GM19463 (cell line): ENCODE results near the gene PRKAG3.
"Not testable (repeated sequence)": the region's sequence is repeated elsewhere in the genome, so short reads cannot be mapped to it uniquely, and the experiment has no call there.

ENCODE experiments used
- ATAC-seq: cut with Tn5 transposase; IDR thresholded peaks from one replicate; pipeline ENCODE4 v1.9.1; 2021; ENCODE audit warnings: mild to moderate bottlenecking, moderate library complexity; ENCODE audit not compliant: unreplicated experiment

Gene PRKAG3

DNA sequence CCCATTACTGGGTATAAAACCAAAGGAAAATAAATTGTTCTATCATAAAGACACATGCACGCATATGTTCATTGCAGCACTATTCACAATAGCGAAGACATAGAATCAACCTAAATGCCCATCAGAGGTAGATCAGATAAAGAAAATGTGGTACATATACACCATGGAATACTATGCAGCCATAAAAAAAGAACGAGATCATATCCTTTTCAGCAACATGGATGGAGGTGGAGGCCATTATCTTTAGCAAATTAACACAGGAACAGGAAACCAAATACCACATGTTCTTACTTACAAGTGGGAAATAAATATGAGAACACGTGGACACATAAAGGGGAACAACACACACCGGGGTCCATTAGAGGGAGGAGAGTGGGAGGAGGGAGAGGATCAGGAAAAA is 12.7 kb upstream of the PRKAG3 start:
- ATAC-seq: not testable (repeated sequence)

DNA sequence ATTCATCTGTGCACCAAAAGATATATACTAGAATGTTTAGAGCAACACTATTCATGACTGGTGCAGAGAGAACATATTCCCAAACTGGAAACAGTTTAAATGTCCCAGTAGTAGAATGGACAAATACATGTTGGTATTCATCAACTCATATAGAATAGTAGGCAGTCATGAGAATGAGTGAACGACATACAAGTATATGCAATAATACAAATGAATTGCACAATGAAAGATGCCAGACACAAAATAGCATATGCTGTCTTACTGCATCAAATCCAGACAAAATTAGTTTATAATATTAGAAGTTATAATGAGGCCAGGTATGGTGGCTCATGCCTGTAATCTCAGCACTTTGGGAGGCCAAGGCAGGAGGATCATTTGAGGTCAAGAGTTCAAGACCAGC is 8.3 kb upstream of the PRKAG3 start:
- ATAC-seq: no peak

DNA sequence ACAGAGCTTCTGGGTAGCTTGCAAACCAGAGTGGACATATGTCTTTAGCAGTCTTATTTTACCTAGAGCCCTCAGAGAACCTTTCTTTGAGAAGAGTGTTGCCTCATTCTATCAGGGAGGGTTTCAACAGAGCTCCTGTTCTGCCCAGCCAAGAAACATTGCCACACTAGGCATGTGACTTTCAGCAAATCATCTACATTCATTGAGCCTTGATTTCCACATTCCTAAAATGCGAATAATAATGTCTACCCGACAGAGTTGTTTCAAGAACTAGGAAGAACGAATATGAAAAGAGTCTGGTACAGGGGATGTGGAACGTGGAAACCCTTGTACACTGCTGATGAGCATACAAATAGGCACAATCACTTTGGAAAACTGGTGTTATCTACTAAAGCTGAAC is 7.8 kb upstream of the PRKAG3 start:
- no peak for ATAC-seq

DNA sequence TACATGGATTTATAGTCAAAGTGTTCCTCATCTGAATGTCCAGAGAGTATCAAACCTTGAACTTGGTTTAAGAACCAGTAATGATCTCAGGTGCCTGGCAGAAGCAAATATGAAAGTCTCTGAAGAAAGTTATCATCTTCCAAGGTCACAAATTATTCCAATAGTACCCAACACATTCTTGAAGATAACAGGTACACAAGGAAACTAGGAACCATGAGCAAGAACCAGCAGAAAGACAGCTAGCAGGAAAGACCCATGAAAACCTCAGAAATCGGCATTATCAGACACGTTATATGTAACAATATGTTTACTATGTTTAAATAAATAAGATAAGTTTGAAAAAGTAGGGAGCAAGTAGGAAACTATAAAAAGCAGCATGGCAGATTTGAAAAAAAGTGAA is 5.9 kb upstream of the PRKAG3 start:
- ATAC-seq: no peak

- ATAC-seq: no peak
Measured at GRCh38 chr2:218834685-218835084, 3.1 kb upstream of the PRKAG3 start.

GRCh38 chr2:218833023-218833609 is 1.5 kb upstream of the PRKAG3 start:
- no peak for ATAC-seq

GRCh38 chr2:218832520-218832919 is 917 bp upstream of the PRKAG3 start:
- no peak for ATAC-seq

DNA sequence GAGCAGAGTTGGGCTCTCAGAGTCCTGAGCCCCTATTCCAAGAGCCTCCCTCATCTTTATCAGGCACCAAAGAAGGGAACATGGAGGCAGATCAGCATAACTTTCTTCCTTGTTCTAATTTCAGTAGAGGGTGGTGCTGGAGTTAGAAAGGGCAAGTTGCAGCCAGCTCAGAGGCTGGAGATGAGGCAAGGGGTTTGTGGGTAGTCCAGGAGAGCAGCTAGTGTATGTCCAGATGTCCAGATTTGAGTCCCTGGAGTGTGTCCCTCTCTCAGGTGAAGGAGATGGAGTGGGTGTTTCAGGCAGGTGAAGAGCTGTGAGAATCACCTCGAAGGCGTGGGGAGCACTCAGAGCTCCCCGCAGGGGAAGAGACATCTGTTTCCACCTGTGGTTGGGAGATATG is 478 bp upstream of the PRKAG3 start:
- ATAC-seq: no peak

DNA sequence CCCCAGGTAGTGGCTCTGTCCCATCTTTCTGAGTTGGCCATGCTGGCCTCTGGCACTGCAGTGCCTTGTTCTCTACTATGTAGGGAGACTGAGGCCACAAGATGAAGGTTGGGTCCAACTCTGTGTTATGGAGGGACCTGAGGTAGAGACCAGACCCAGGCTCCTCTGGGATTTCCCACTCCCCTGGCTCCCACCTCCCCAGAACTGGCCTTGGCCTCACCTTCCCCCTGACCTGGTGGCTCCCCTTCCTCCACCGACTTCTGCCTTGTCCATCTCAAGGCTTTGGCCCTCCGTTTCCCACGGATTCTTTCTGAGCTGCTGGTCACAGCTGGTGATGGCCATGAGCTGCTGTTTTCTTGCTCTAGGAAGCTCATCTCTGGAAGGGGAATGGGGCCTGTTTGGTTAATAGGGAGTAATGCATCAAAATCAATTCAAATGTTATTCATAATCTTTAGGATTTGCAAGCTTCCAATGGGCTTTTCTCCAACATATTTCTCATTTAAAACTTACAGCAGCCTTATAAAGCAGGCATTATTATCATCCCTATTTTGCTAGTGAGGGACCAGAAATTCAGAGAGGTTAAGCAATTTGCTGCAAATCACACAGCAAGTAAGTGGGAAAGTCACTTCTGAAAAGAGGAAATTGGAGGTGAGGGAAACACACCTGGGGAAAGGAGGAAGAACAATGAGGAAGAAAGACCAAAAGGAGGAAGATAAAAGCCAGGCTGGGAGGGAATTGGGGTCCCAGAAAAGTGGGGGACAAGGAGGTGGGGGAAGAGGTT is 887 bp downstream of the PRKAG3 start:
- no peak for ATAC-seq

- no peak for ATAC-seq
Measured at GRCh38 chr2:218829868-218830451, 1.6 kb downstream of the PRKAG3 start.

DNA sequence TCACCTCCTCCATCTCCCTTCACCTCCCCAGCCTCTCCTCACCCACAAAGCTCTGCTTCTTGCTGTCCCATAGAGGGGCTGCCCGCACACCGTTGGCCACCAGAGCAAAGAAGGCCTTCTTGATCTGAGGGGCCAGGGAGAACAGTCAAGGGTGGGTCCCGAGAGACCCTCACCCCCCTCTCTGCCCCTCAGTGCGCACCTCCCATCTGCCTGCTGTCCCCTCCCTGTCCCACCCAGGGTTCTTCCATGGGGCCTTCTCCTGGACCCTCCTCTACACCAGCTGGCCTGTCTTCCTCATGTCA is 3.2 kb downstream of the PRKAG3 start:
- ATAC-seq: no peak

DNA sequence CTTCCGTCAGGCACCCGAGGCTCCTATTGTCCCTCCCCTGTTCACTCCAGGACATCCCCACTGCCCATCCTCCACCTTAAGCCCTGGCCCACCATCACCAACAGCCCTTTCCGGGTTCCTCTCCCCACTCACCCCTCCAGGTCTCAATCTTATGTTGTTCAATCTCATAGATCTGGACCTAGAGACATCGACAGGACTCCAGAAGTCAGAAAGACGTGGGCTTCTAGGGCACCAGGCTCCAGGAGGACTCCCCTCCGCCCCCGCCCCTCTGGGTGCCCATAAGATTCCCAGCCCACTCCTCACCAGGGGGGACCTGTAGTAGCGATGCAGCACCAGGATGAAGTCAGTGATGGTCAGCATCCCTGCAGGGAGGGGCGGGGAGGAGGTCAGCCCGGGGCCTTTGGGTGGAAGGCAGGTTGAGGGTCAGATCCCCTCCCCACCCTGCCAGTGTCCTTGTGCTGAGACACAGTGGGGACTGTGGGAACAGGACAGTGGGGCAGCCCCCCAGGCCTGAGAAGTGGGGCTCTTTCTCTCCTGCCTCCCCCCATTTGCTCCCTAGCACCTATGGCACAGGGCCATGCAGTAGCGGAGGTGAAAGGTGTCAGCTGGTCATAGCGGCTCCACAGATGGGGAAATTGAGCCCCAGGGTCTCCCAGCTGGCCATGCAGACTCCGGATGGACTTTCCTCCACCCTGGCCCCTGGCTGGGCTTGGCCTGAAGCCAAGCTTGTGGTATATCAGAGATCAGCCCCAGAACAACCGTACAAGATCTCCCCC is 3.7 kb downstream of the PRKAG3 start:
- ATAC-seq: no peak

GRCh38 chr2:218826791-218827190 is 4.8 kb downstream of the PRKAG3 start:
- ATAC-seq: no peak

DNA sequence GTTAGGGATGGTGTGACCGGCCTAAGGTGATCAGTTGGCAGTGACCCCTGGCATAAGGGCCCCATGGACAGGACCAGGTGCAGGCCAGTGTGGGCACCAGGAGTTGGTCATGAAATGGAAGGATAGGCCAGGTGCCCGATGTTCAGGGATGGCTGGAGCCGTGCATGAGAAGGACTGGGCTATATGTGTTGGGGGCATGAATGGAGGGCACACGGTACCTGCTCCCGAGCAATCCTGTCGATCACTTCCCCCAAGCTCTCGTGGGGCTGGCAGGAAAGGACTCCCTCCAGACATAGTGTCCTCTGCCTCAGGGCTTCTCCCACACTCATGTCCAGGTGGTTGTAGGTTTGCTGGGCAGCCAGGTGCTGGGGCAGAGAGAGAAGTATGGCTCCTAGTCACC is 7.6 kb downstream of the PRKAG3 start:
- ATAC-seq: no peak

DNA sequence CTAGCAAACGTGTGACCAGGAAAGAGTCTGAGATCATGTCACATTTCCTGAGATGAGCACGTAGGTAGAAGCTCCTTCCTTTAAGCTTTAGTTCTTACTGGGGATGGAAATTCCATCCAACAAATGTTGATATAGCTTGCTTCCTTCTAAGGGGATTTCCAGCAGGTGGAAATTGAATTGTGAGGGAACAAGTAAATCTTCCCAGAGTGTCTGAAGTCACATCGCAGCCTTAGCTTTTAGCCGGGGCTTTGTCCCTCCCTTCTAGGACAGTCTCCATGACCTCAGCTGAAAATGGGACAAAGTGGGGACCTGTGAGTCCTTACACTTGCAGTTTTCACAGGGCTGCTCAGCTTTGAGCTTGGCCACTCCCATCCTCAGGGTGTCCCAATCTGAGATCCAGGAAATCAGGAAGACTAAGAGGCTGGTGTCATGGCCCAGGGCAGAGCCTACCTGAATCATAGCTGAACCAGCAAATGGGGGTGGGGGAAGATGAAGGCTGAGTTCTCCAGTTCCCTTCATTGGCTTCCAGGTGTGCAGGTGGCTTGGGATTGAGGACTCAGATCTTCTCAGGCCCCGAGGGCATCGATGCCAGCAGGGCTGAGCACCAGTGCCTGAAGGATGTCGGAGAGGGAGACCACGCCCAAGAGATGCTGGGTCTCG is 8.3 kb downstream of the PRKAG3 start:
- ATAC-seq: no peak

GRCh38 chr2:218822622-218823021 is 9.0 kb downstream of the PRKAG3 start:
- no peak for ATAC-seq

DNA sequence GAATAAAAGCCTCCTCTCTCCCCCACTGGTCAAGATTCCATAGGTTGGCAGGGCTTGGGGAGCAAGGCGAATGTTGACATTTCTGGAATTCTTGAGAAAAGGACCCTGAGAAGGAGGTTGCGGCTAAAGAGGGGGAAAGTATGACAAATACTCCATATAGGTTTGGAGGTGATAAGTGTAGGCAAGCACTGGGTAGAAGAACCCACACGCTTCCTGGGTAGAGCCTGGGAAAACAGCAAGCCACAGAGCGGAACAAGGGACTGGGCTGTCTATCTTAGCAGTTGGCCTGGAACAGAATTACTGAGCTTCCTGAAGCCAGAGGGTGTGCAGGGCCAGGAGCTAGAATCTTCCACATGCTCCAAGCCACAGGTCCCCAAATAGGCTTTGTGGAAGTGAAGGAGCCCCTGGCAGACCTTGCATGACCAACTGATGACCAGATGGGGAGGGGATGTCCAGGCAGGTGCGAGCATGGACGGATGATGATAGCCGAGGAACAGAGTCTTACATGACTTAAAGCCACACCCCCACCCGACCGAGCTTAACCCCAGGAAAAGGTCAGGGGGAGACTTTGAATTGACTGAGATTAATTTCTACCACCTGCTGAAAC is 9.9 kb downstream of the PRKAG3 start:
- ATAC-seq: no peak

- no peak for ATAC-seq
Measured at GRCh38 chr2:218820746-218821369, 10.7 kb downstream of the PRKAG3 start.

GRCh38 chr2:218819093-218819492 is 12.5 kb downstream of the PRKAG3 start:
- no peak for ATAC-seq

GRCh38 chr2:218816561-218817011 is 15.0 kb downstream of the PRKAG3 start:
- ATAC-seq: no peak
